Measurements from ENCODE around the gene SEC22C.
"Not testable (repeated sequence)": the region's sequence is repeated elsewhere in the genome, so short reads cannot be mapped to it uniquely, and the experiment has no call there.

Gene SEC22C

DNA sequence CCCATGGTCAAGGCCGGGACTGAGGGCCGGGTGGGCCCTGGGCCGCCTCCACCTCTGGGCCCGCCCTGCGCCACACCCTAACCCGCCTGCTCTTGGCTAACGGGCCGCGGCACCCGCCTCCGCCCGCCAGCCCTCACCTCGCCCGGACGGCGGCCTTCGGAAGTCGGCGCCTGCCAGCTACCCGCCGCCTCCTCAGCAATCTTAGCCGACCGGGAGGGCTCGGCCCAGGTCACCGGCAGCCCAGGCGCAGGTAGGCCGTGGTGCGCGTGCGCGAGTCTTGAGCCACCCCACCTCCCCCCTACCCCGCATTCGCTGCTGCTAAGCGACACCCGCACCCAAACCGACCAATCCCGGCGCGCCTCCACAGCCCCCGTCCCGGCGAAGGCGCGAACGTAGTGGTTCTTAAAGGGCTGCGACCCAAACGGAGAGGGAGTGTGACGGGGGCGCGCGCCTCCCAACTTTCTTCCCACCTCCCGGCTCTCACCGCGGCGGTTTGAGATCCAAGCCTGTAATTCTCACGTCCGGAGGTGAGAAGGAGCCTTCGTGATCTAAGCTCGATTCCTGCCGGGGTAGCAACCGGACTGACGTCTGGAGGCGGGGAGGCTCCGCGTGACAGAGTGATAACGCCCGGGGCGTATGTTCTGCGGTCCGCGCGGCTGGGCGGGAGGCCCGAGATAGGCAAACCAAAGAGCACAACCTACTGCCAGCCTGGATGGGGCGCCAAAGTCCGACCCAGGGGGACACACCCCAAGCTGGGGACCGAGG is at the start of gene SEC22C:
SEC22C (minus strand) TSS at position 259 of the 765 bp plus-strand sequence. CDS start 12,921 bp downstream, outside the sequence.
- peak; percentile 92 to 93 for DNase-seq

DNA sequence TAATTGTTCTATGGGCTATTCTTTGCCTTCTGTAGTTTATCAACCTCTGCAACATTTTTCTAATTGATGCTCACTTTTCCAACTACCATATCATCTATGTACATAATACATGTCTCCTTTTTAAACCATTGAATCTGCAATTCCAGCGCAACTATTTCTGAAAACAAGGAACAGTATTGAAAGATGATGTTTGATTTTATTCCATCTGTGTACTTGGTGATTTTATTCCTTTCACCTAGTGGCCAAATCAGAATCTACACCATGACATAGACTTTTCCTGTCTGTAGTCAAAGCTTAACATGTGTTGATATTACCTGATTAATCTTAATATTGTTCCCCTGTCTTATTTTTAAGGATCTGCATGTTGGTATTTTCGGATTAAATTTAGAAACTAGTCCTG is 31.7 kb upstream of the SEC22C start:
- peak; percentile 50 to 59 for DNase-seq

DNA sequence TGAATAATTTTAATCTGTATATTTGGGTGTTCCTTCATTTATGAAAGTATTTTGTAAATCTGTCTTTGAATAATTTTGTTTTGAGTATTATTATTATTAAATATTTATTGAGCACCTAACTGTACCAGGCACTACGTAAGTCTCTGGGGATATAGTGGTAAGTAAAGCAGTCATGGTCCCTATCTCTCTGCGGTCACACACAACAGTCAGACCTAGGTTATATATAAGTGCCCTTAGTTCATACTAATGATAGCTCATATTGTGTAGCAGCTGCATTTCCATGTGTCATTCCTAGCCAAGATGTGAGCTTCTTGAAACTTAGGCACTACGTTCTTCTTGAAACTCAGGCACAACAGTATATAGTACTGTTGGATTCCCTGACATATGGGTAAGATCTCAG is 31.2 kb upstream of the SEC22C start:
- DNase-seq = no peak

DNA sequence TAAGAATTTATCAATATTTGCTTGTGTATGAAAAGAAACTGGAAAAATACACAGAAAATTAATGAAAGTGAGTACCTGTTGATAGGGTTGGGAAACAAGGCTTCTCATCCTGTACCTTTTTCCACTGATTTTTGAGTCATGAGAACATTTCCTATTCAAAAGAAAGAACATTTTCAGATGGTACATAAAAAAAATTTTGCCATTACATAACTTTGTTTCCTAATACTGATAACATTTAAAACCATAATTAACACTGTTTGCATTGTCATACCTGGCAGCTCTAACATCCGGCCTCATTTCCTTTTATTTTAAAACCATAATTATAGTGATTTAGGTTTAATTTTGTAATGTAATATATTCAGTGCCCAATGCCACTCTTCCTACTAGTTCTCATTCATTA is 30.4 kb upstream of the SEC22C start:
- no peak for DNase-seq

DNA sequence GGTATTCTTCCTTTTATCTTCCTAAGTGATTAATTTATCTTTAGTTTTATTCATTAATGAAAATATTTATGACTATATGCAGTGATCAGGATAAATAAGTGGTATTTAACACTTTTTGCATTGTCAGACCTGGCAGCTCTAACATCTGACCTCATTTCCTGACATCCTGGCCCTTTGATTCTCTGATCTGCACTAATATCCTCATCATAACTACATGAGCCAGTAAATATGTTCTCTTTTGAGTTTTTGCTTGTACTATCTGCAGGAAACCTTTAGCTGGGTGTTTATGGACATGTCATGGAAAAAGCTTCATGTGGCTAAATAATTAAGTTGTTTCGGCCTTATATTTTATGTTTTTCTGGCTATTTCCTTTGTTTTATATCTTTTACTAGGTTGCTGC is 29.2 kb upstream of the SEC22C start:
- no peak for DNase-seq

DNA sequence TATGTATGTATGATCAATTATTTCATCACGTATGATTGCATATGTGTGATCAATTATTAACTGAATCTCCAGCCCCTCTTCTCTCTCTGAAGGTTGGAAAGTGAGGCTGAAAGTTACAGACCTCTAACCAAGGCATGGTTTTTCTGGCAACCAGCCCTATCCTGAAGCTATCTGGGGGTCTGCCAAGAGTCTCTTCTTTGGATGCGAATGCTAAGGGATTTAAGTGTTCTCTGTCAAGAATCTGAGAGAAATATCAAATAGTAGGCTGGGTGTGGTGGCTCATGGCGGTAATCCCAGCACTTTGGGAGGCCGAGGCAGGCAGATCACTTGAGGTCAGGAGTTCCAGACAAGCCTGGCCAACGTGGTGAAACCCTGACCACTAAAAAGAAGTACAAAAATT is 26.8 kb upstream of the SEC22C start:
- DNase-seq = no peak

DNA sequence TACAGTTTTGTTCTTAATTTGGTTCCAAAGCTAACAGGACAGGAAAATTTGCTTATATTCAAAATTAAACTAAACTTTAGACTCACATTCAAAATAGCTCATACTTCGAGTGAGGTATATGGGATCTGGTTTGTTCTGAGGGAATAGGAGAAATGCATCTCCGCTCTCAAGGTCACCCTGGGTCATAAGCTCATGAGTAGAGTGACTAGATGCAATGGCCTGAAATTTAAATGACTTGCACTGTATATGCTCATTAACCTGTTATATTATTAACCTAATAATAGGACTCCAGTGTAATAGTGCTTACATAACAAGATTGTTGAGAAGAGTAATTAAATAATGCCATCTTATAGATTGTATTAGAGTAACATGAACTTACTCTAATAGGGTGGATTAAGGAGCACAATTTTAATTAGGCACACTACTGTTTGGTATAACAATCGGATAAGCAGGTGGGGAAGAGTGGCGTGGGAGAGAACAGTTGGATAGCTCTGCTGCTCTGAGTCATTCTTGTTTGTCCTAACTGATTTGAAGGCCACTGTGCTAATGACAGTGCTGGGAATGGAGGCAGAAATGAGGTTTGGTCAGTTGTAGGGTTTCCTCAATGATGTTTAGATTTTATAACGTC is 23.9 kb upstream of the SEC22C start:
- DNase-seq = no peak

DNA sequence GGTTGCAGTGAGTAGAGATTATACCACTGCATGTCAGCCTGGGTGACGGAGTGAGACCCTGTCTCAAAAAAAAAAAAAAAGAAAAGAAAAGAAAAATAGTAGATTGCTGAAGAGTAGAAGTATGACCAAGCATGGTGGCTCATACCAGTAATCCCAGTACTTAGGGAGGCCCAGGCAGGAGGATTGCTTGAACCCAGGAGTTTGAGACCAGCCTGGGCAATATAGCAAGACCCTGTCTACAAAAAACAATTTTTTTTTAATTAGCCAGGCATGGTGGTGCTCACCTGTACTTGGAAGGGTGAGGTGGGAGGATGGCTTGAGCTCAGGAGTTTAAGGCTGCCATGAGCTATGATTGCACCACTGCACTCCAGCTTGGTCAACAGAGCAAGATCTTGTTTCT is 21.2 kb upstream of the SEC22C start:
- DNase-seq = no peak

DNA sequence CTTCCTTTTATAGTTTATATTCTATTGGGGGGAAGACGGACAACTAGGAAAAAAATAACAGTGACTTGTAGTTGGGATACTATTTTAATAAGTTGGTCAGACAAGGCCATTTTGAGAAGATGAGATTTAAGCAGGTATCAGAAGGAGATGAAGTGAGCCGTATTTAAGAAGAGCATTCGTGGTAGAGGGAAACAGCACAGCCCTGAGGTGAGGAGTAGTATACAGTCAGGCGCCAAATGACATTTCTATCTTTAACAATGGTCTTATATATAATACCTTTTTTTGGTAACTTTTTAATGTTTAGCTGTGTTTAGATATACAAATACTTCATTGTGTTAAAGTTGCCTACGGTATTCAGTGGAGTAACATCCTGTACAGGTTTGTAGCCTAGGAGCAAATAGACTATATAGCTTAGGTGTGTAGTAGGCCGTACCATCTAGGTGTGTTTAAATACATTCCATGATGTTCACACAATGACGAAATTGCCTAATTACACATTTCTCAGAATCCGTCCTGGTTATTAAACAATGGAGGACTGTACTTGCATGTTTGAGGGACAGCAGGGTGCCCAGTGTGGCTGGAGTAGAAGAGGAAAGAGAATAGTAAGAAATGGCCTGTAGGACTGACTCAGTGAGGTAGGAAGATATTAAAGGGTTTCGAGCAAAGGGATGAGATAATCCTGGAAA is 20.3 kb upstream of the SEC22C start:
- DNase-seq = peak; percentile 72 to 80

DNA sequence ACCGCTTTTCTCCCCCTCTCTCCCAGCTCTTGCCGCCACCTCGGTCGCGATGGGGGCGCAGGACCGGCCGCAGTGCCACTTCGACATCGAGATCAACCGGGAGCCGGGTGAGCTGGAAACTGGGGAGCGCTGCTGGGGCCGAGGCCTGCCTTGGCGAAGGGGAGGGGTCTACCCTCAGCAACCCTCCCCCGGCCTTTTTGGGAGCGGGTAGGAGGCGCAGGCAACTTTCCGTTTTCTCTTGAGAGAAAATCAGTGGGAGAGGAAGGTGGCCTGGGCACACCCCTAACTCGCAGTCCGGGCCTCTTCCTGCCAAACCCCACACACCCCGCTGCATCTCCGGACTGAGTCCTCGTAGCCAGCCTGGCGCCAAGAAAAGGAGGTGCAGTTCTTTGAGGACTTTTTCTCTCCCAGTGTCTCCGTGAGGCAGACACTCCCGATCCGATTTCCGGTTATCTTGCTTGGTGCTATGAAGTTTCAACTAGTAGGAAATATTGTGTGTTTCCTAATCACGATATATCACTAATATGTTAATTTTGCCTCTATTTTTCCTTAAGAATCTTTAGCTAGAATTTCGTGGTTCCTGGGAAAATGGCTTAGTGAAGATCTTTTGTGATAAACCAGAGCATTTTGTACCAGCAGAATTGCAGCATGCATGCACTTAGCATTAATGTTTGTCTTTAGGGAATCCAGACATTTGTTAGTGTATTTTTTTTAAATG is 19.4 kb upstream of the SEC22C start:
- peak; percentile 91 to 94 for DNase-seq

GRCh38 chr3:42600111-42600957 is 18.6 kb upstream of the SEC22C start, which contains the start of gene NKTR:
TSS of gene NKTR (plus strand) at chr3:42600686. CDS start at chr3:42601007, 321 bp downstream.
- DNase-seq = peak; percentile 98 to 99

GRCh38 chr3:42597098-42597497 is 15.3 kb upstream of the SEC22C start:
- not testable (repeated sequence) for DNase-seq

DNA sequence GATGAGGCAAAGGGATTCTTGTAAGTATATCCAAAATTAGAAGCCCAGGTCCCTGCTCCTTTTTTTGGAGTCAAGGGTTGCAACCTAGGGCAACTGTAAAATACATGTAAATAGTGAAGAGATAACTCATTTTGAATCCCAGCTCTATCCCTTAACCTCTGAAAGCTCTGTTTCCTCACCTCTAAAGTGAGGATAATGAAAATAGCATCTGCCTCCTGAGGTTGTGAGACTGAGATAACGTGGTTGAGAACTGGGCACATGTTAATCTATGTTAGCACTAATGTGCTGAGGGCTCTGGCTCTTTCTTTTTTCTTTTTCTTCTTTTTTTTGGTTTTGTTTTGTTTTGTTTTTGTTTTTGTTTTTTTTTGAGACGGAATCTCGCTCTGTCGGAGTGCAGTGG is 13.9 kb upstream of the SEC22C start:
- DNase-seq = no peak

DNA sequence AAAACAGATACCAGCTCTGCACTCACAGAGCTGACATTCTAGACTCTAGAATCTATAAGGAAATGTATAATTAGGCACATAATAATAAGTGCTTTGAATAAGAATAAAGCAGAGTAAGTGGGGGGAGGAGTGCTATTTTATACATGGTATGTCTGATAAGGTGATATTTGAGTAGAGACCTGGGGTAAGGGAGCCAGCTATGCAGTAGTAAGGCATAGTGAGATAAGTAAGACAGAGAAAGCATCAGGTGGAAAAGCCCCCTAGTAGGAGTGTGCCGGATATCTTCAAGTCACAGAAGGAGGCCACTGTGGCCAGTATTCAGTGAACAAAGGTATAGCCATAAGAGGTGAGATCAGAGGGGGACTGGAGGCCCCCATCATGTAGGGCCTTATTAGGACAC is 11.9 kb upstream of the SEC22C start:
- DNase-seq = no peak

DNA sequence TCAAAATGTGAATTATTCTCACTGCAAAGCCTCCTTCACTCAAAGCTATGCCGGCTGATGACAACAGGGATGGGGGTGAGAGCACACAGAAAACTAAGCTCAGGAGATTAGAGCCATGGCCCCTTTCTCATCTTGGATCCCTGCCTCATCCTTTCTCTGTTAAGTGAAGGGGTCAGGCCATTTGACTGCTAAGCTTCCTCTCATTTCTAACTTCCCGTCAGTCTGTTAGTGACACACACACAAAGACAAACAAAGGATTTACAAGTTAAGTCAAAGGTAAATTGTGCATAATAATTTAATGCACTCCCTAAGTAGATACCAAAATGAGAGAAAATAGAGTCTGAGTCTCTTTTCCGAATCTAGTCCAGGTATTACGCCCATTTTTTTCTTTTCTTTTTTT is 10.0 kb upstream of the SEC22C start:
- no peak for DNase-seq

DNA sequence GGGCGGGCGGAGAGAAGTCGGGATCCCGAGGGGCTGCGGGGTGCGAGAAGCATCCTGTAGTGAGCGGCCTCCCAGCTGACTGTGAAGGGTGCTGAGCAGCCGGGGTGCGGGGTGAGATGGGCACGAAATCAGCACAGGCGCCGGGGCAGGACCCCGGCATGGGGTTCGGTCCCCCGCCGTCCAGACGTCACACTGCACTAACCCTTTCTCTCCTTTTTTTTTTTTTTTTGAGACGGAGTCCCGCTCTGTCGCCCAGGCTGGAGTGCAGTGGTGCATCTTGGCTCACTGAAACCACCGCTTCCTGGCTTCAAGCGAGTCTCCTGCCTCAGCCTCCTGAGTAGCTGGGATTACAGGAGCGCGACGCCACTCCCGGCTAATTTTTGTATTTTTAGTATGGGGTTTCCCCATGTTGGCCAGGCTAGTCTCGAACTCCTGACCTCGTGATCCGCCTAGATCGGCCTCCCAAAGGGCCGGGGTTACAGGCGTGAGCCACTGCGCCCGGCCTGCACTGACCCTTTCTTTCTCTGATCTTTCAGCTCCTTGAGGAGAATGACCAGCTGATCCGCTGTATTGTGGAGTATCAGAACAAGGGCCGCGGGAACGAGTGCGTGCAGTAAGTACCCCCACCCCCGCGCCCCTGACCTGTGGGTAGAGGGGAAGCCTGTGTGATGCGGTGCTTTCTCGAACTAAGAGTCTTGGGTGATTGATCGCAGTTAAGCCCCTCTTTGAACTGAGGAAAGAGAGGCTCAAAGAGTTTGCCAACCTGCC is 9.4 kb upstream of the SEC22C start:
- peak in 1 of 2 experiments; percentile 5 for DNase-seq

DNA sequence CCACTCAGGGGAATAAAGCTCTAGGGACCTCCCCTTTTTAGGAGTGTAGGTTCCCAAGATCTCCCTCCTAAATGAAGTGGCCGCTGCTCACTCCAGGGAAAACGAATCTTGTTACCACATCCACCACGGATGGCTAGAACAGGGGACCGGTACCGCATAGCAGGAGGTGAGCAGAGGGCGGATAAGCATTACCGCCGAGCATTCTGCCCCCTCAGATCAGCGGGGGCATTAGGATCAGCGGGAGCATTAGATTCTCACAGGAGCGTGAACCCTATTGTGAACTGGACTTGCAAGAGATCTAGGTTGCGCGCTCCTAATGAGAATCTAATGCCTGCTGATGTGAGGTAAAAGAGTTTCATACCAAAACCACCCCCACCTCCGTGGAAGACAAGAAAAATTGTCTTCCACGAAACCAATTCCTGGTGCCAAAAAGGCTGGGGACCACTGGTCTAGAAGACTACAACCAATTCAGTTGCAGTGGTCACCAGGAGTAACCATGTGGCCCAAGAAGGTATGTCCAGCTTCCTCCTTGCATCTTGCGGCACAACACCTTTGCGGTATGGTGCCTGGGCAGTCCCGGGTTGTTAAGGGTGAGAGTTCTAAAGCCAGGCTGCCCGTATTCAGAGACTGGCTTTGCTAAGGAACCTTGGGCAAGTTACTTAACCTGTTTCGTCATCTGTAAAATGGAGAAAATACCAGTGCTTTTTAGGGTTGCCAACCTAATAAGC is 7.8 kb upstream of the SEC22C start:
- DNase-seq = no peak

DNA sequence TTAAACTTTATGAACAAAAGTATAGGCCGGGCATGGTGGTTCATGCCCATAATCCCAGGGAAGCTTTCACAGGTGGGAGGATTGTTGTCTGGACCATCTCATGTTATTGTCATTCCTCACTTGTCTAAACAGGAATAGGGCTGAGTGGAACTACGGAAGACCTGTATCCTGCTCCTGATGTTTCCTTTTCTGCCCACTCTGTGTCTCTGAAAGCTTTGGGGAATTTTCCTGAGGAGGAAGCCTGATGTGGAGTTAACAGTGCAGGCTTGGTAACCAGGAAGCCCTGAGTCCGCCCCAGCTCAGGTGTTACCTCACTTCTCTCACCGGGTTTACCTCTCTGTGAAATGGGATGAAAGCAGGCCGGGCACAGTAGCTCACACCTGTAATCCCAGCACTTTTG is 6.9 kb upstream of the SEC22C start:
- no peak for DNase-seq

GRCh38 chr3:42582474-42583070 is 805 bp upstream of the SEC22C start:
- DNase-seq = no peak

DNA sequence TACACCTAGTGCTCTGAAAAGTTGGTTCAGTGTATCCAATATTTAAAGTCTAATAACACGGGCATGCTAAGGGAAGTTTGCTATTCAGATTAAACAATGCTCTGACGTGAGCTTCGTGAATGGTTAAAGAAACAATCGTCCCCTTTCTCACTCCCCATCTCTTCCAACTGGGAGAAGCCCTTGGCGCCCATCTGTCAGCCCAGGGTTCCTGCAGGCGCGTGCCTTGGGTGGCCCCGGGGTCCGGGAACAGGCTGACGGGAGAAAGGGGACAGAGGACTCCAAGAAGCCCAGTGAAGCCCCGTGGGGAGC is 413 bp downstream of the SEC22C start:
- DNase-seq = no peak

DNA sequence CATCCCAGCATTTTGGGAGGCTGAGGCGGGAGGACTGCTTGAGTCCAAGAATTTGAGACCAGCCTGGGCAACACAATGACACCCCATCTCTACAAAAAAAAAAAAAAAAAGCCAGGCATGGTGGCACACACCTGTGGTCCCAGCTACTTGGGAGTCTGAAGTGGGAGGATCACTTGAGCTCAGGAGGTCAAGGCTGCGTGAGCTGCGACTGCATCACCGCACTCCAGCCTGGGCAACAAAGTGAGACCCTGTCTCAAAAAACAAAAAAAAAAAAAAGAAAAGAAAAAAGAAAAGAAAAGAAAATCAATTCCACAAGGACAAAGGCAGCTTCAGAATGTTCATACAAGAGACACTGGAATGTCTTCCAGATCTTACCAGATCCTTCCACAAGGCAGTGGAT is 2.4 kb downstream of the SEC22C start:
- DNase-seq = not testable (repeated sequence)
